H1 (cell line): ENCODE results near the gene TMEM54.

Experiments used
- ATF3 ChIP-seq: IDR thresholded peaks from 2 replicates; pipeline ENCODE4 v1.6.1; 2011; ENCODE audit warnings: low read depth, mild to moderate bottlenecking, low read length; ENCODE audit not compliant: insufficient read depth
- CTCF ChIP-seq, 3 experiments: IDR thresholded peaks; 1 replicate in 2 of 3; 2 replicates in 1 of 3; pipeline versions ENCODE4 v1.5.1 to v1.6.1; 2011; ENCODE audit warnings: low read length in 3 of 3, mild to moderate bottlenecking in 3 of 3, inconsistent platforms in 2 of 3, low read depth in 1 of 3, moderate library complexity in 1 of 3; ENCODE audit not compliant: insufficient read depth in 1 of 3; ENCODE audit errors: control extremely low read depth in 1 of 3
- FOSL1 ChIP-seq: IDR thresholded peaks from 2 replicates; pipeline ENCODE4 v1.6.1; 2011; ENCODE audit warnings: mild to moderate bottlenecking, low read depth, low read length, moderate library complexity; ENCODE audit not compliant: insufficient read depth
- MAFK ChIP-seq: IDR thresholded peaks from 2 replicates; pipeline ENCODE4 v1.6.1; 2012; ENCODE audit warnings: low read depth, mild to moderate bottlenecking, improper control_type of control experiment, low read length
- POLR2A ChIP-seq, 2 experiments: IDR thresholded peaks; 1 replicate in 1 of 2; 2 replicates in 1 of 2; pipeline ENCODE4 v1.6.1; 2011; ENCODE audit warnings: low read depth in 2 of 2, low read length in 2 of 2, mild to moderate bottlenecking in 2 of 2; ENCODE audit errors: control extremely low read depth in 1 of 2
- POLR2AphosphoS5 ChIP-seq: IDR thresholded peaks from 2 replicates; pipeline ENCODE4 v1.6.1; 2011; ENCODE audit warnings: low read depth, low read length
- YY1 ChIP-seq: IDR thresholded peaks from 2 replicates; pipeline ENCODE4 v1.6.1; 2011; ENCODE audit warnings: low read depth, mild to moderate bottlenecking, low read length
- ZNF274 ChIP-seq: IDR thresholded peaks from 2 replicates; pipeline ENCODE4 v1.7.0; 2012; ENCODE audit warnings: low read length, borderline replicate concordance; ENCODE audit errors: extremely low read depth

- TF ChIP-seq CTCF (IDR thresholded peaks at IDR 0.05; ENCODE audit: control extremely low read depth in 1 of 3, insufficient read depth in 1 of 3, low read depth in 1 of 3, low read length in 3 of 3): no peak
- no peak for TF ChIP-seq POLR2AphosphoS5
- no peak for TF ChIP-seq MAFK
- TF ChIP-seq POLR2A (IDR thresholded peaks at IDR 0.05; ENCODE audit: control extremely low read depth in 1 of 2, low read depth in 2 of 2, low read length in 2 of 2): no peak
- TF ChIP-seq ZNF274: no peak
- TF ChIP-seq ATF3: no peak
- no peak for TF ChIP-seq YY1
- TF ChIP-seq FOSL1: no peak
Measured at GRCh38 chr1:32931760-32932159, 30.6 kb upstream of the TMEM54 start.
